OCI-LY7 (cell line): ENCODE measurements around the gene AKAP9. TPM values are rescaled to one million over a fixed set of nuclear protein-coding genes. Genes with fewer than 3 reads are reported as not detected.

Source experiments
- BruUV-seq: library from RNA; stranded (reverse); fragments of 400-500 nt; replicated peaks from 2 replicates; lab custom pipeline; 2021; lab: Mats Ljungman, UMichigan
- CTCF ChIA-PET: fragments of 300-600 bp; sonication (Branson Sonifier 250); formaldehyde crosslinking; loops from one replicate; lab custom pipeline; 2022; ENCODE audit warnings: antibody characterized with exemption; ENCODE audit not compliant: unreplicated experiment; lab: Charles Lee
- POLR2A ChIA-PET: fragments of 300-600 bp; sonication (Branson Sonifier 250); formaldehyde crosslinking; loops from one replicate; lab custom pipeline; 2022; ENCODE audit warnings: antibody characterized with exemption; lab: Charles Lee
- DNase-seq: peaks from one replicate; pipeline ENCODE4 v3.0.0-alpha.2; 2015; ENCODE audit warnings: low spot score
- H2AFZ ChIP-seq: fragments of 200-600 bp; sonication (generic), shearing (Covaris generic); 2 replicates; pipeline ENCODE4 v1.6.1; 2014; ENCODE audit warnings: mild to moderate bottlenecking, antibody characterized with exemption, low read length, moderate library complexity
- H3K27ac ChIP-seq: fragments of 200-600 bp; sonication (generic); 2 replicates; pipeline ENCODE4 v1.5.1; 2014; ENCODE audit warnings: mixed run types, low read depth, mild to moderate bottlenecking, moderate library complexity, low read length, inconsistent platforms; ENCODE audit not compliant: poor library complexity, severe bottlenecking
- H3K36me3 ChIP-seq: fragments of 200-600 bp; sonication (generic); 2 replicates; pipeline ENCODE4 v1.6.1; 2014; ENCODE audit warnings: mild to moderate bottlenecking, antibody characterized with exemption, low read length, moderate library complexity, mixed read lengths; ENCODE audit not compliant: insufficient read depth
- H3K4me1 ChIP-seq: fragments of 200-600 bp; sonication (generic); 2 replicates; pipeline ENCODE4 v1.5.1; 2014; ENCODE audit warnings: mild to moderate bottlenecking, low read length; ENCODE audit not compliant: insufficient read depth, poor library complexity, severe bottlenecking
- H3K4me2 ChIP-seq: fragments of 200-600 bp; sonication (generic); 2 replicates; pipeline ENCODE4 v1.6.1; 2014; ENCODE audit warnings: mild to moderate bottlenecking, low read length
- H3K4me3 ChIP-seq: fragments of 200-600 bp; sonication (generic); 2 replicates; pipeline ENCODE4 v1.5.1; 2014; ENCODE audit warnings: mild to moderate bottlenecking, low read depth, low read length; ENCODE audit not compliant: poor library complexity, severe bottlenecking
- H3K79me2 ChIP-seq: fragments of 200-600 bp; sonication (generic); 2 replicates; pipeline ENCODE4 v1.6.1; 2016; ENCODE audit warnings: low read depth, mild to moderate bottlenecking, low read length, moderate library complexity, mixed read lengths; ENCODE audit not compliant: insufficient read depth
- H3K9me2 ChIP-seq: fragments of 200-600 bp; sonication (generic); 2 replicates; pipeline ENCODE4 v1.6.1; 2016; ENCODE audit warnings: mild to moderate bottlenecking, low read length, mixed read lengths; ENCODE audit not compliant: insufficient read depth
- H3K9me3 ChIP-seq: fragments of 200-600 bp; sonication (generic); 2 replicates; pipeline ENCODE4 v1.6.1; 2014; ENCODE audit warnings: mild to moderate bottlenecking, mixed run types, low read length, mixed read lengths
- H4K20me1 ChIP-seq: fragments of 200-600 bp; sonication (generic); 2 replicates; pipeline ENCODE4 v1.6.1; 2014; ENCODE audit warnings: mild to moderate bottlenecking, antibody characterized with exemption, low read length, moderate library complexity, mixed read lengths; ENCODE audit not compliant: insufficient read depth
- EZH2phosphoT487 ChIP-seq: fragments of 200-600 bp; sonication (generic); IDR thresholded peaks from 2 replicates; pipeline ENCODE4 v1.6.1; 2018; ENCODE audit warnings: low read depth, borderline replicate concordance, mild to moderate bottlenecking, mixed run types, antibody characterized with exemption, low read length, moderate library complexity, mixed read lengths
- intact Hi-C: fragments of 100-400 bp; cut with micrococcal nuclease; formaldehyde crosslinking; loops from one replicate; pipeline ENCODE4 v1.10.0; 2022; ENCODE audit not compliant: unreplicated experiment
- total RNA-seq, 2 experiments: library from RNA; depleted of rRNA in 1 of 2; stranded (reverse); fragments of >200 nt in 1 of 2; shearing (Covaris generic) in 1 of 2; gene quantifications; 2 replicates each; pipeline ENCODE4 v1.2.3, GENCODE V29; 2014 to 2022
- TF ChIP-seq, protein P1 (sequence below): fragments of 200-600 bp; sonication (generic); conservative IDR thresholded peaks from 2 replicates; pipeline ENCODE4 v1.5.1; 2014; ENCODE audit warnings: mild to moderate bottlenecking, antibody characterized with exemption, low read length, moderate library complexity, mixed read lengths

Gene AKAP9
- total RNA-seq, 2 experiments from 2014 or later = 32.6 to 38.1 TPM

DNA sequence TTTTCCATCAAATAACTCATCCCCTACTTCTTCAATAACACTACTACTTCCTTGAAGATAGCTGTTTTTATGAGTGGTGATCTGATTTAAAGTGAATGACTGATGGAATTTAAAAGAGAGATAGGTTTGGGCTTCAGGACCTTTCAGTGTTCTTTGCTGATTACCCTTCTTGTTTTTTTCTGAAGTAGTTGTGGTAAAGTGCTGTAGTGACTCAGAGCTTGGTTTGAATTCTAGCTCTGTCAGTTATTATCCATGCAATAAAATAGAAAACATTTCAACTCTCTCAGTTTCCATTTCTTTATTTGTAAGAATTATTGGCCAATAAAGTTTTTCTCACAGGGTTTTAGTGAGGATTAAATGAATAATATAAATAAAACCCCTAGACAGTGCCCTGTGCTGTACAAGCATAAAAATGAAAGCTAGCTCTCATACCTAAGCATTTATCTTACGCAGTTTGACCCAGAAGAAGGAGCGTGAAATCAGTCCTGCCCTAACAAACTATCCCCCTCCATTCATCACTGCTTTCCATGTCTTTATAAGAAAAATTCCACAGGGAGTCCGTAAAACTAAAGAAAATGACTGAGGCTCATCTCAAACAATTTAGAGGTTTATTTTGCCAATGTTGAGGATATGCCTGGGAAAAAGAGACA, 25.1 kb upstream of the AKAP9 start:
- no peaks in the 10 kb centered on the region for H3K79me2 ChIP-seq
- no peak overlapping the region for H3K27ac ChIP-seq
- no peaks in the 10 kb centered on the region for H4K20me1 ChIP-seq
- ChIA-PET CTCF (no interaction called here), POLR2A (interaction anchor here (0.7 to 1.0 kb wide), 5 partner anchors 8 to 176 kb away, joined by 3 read pairs; no protein-coding TSS in a partner anchor)
- no peak overlapping the region for H2AFZ ChIP-seq
- DNase-seq = no peak
- intact Hi-C loops = no loop called here
- no peaks in the 10 kb centered on the region for H3K36me3 ChIP-seq
- H3K9me2 ChIP-seq = no peaks in the 10 kb centered on the region
- H3K4me1 ChIP-seq = no peaks in the 10 kb centered on the region
- TF ChIP-seq EZH2phosphoT487 = no peak
- TF ChIP-seq, protein P1, sequence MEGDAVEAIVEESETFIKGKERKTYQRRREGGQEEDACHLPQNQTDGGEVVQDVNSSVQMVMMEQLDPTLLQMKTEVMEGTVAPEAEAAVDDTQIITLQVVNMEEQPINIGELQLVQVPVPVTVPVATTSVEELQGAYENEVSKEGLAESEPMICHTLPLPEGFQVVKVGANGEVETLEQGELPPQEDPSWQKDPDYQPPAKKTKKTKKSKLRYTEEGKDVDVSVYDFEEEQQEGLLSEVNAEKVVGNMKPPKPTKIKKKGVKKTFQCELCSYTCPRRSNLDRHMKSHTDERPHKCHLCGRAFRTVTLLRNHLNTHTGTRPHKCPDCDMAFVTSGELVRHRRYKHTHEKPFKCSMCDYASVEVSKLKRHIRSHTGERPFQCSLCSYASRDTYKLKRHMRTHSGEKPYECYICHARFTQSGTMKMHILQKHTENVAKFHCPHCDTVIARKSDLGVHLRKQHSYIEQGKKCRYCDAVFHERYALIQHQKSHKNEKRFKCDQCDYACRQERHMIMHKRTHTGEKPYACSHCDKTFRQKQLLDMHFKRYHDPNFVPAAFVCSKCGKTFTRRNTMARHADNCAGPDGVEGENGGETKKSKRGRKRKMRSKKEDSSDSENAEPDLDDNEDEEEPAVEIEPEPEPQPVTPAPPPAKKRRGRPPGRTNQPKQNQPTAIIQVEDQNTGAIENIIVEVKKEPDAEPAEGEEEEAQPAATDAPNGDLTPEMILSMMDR = no peak
- H3K9me3 ChIP-seq = no peaks in the 10 kb centered on the region
- BruUV-seq = no TSS peak
- no peak overlapping the region for H3K4me2 ChIP-seq
- H3K4me3 ChIP-seq = no peak overlapping the region

DNA sequence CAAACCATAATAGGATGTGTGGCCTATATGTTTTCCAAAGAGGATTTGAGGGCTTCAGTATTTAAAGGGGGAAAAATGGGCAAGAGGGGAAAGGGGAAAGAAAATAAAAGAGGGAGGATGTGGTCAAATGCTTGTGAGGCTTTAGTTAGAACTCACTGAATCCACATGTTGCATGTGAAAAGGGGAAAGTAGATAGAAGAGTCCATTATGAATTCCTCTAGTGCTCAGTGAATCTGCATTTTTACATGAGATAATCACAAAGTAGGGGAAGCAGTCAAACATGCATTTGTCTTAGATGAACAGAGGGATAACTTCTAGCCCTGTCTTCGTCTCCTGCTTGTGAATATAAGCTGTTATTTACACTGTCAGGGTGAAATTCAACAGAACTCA, 24.6 kb upstream of the AKAP9 start:
- Histone ChIP-seq H3K79me2 (no peaks in the 10 kb centered on the region), H3K4me3 (no peak overlapping the region), H2AFZ (no peak overlapping the region), H3K27ac (no peak overlapping the region), H3K4me2 (no peak overlapping the region), H3K9me2 (no peaks in the 10 kb centered on the region), H3K36me3 (no peaks in the 10 kb centered on the region), H4K20me1 (no peaks in the 10 kb centered on the region), H3K4me1 (no peaks in the 10 kb centered on the region), H3K9me3 (no peaks in the 10 kb centered on the region)
- no TSS peak for BruUV-seq
- ChIA-PET CTCF (no interaction called here), POLR2A (interaction anchor here (1.0 kb wide), 1 partner anchor 176 kb away, joined by 3 read pairs; no protein-coding TSS in a partner anchor)
- intact Hi-C loops = no loop called here
- TF ChIP-seq, protein P1 = no peak
- no peak for TF ChIP-seq EZH2phosphoT487
- DNase-seq = no peak

DNA sequence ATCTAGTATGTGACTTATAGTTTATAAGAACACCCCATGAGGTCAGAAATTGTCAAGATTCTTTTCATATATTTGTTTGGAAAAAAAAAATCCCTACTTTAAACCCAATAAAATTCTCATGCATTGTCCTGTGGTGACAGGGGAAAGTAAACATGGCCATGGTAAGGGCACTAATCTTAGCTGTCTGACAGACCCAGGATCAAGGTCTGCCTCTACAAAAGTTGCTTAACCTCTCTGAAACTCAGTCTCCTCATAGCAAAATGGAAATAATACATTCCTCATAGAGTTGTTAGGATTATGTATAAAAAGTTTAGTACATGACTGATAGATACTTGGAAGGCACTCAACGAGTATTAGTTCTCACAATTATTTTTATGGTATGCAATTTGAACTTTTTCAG, 22.3 kb upstream of the AKAP9 start:
- BruUV-seq = no TSS peak
- H3K9me2 ChIP-seq = no peaks in the 10 kb centered on the region

More for the DNA sequence above, 22.3 kb upstream of the AKAP9 start:
- DNase-seq = no peak
- ChIA-PET CTCF (no interaction called here), POLR2A (interaction anchor here (0.7 kb wide), 1 partner anchor 819 kb away, joined by 3 read pairs; no protein-coding TSS in a partner anchor)
- H3K36me3 ChIP-seq = no peaks in the 10 kb centered on the region
- H3K27ac ChIP-seq = no peak overlapping the region
- no peaks in the 10 kb centered on the region for H3K79me2 ChIP-seq
- H3K9me3 ChIP-seq = no peaks in the 10 kb centered on the region
- TF ChIP-seq EZH2phosphoT487 = no peak
- TF ChIP-seq, protein P1 = no peak
- intact Hi-C loops = no loop called here
- no peaks in the 10 kb centered on the region for H3K4me1 ChIP-seq
- H3K4me3 ChIP-seq = no peak overlapping the region
- H3K4me2 ChIP-seq = no peak overlapping the region
- H2AFZ ChIP-seq = no peak overlapping the region
- no peaks in the 10 kb centered on the region for H4K20me1 ChIP-seq
